ENCODE data around the gene CALM3.
A peak's percentile ranks its signal among the peaks of the same experiment; 100 is the strongest.

CALM3 gene

GRCh38 chr19:46634045-46634655 lies 33.0 kb downstream of the CALM3 start:
- no peaks in the 10 kb centered on the region for H3K27me3 Mint-ChIP-seq
- H3K27ac Mint-ChIP-seq: peak overlapping the region; percentile 19
- no peaks in the 10 kb centered on the region for H3K9me3 Mint-ChIP-seq (ENCODE audit: low read depth)
- H3K36me3 Mint-ChIP-seq: no peaks in the 10 kb centered on the region
- peak overlapping the region; percentile 86 for H3K4me3 Mint-ChIP-seq
- H3K4me1 Mint-ChIP-seq (ENCODE audit: low read depth): peaks cover 18% of the 10 kb centered on the region

DNA sequence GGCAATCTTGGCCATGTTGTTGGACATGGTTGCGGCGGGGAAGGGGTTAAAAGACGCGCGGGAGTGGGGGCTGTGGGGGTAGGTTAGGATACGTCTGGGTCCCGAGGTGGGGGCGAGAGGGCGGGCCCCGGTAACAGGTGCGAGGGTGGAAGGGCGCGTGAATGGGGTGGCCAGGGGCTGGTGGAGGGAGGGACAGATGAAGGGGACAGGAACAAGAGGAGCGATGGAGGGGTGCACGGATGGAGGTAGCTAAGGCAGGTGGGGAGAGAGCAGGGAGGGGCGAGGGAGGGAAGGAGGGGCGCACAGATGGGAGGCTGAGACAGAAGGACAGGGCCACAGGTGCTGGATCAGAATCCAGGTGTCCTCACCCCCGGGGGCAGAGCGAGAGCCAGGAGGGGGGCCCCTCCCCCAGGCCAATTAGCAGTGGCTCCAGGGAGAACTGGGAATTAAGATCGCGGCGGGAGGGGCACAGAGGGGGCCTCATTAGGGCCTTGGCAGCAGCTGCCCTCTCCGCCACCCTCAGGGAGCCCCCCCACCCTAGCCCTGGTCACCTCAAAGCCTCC lies 33.6 kb downstream of the CALM3 start:
- H3K9me3 Mint-ChIP-seq (ENCODE audit: low read depth): no peaks in the 10 kb centered on the region
- H3K4me1 Mint-ChIP-seq (ENCODE audit: low read depth): peaks cover 19% of the 10 kb centered on the region
- no peaks in the 10 kb centered on the region for H3K27me3 Mint-ChIP-seq
- H3K4me3 Mint-ChIP-seq: peak overlapping the region; percentile 40
- no peak overlapping the region for H3K27ac Mint-ChIP-seq
- H3K36me3 Mint-ChIP-seq: no peaks in the 10 kb centered on the region

GRCh38 chr19:46635920-46636761 lies 35.0 kb downstream of the CALM3 start, which contains the start of gene GNG8:
Gene GNG8 (minus strand): TSS chr19:46636202. CDS start chr19:46634682, 1,520 bp downstream.
- H3K9me3 Mint-ChIP-seq (ENCODE audit: low read depth): no peaks in the 10 kb centered on the region
- no peak within 1 kb of the TSS for H3K27ac Mint-ChIP-seq
- H3K4me1 Mint-ChIP-seq (ENCODE audit: low read depth): peaks cover 22% of the 10 kb centered on the region
- H3K36me3 Mint-ChIP-seq: no peaks in the 10 kb centered on the region
- H3K4me3 Mint-ChIP-seq: peak within 1 kb of the TSS; percentile 74
- no peaks in the 10 kb centered on the region for H3K27me3 Mint-ChIP-seq

DNA sequence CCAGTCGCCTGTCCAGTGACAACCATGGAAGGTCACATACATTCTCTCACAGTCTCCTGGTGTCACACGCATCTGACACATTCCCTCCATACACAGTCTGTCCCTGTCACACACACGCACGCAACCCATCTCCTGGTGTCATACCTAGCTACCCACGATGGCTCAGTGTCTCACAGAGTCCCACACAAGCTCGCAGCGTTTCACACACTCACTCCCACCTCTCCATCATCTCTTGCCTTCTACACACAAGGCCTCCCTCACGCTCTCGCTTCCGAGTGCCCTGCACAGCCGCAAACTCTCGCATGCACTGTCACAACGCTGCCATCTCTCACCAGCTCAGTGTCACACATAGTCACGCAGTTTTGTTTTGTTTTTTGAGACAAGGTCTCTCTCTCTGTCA lies 36.1 kb downstream of the CALM3 start:
- Mint-ChIP-seq H3K4me1 (ENCODE audit: low read depth) (peaks cover 22% of the 10 kb centered on the region), H3K27ac (no peak overlapping the region), H3K9me3 (ENCODE audit: low read depth) (no peaks in the 10 kb centered on the region), H3K36me3 (no peaks in the 10 kb centered on the region), H3K4me3 (no peak overlapping the region), H3K27me3 (no peaks in the 10 kb centered on the region)

- H3K36me3 Mint-ChIP-seq: no peaks in the 10 kb centered on the region
- no peaks in the 10 kb centered on the region for H3K9me3 Mint-ChIP-seq (ENCODE audit: low read depth)
- H3K4me3 Mint-ChIP-seq: no peak overlapping the region
- H3K27ac Mint-ChIP-seq: no peak overlapping the region
- H3K4me1 Mint-ChIP-seq (ENCODE audit: low read depth): peaks cover 10% of the 10 kb centered on the region
- no peaks in the 10 kb centered on the region for H3K27me3 Mint-ChIP-seq
Measured at GRCh38 chr19:46639358-46640182, 38.4 kb downstream of the CALM3 start.

- H3K27me3 Mint-ChIP-seq: peaks cover under 1% of the 10 kb centered on the region
- H3K27ac Mint-ChIP-seq: no peak overlapping the region
- peaks cover 6% of the 10 kb centered on the region for H3K4me1 Mint-ChIP-seq (ENCODE audit: low read depth)
- H3K9me3 Mint-ChIP-seq (ENCODE audit: low read depth): no peaks in the 10 kb centered on the region
- H3K36me3 Mint-ChIP-seq: peaks cover under 1% of the 10 kb centered on the region
- peak overlapping the region; percentile 59 for H3K4me3 Mint-ChIP-seq
Measured at GRCh38 chr19:46640656-46641055, 39.5 kb downstream of the CALM3 start.

GRCh38 chr19:46644720-46645119 lies 43.6 kb downstream of the CALM3 start:
- Mint-ChIP-seq H3K4me1 (ENCODE audit: low read depth) (peaks cover 9% of the 10 kb centered on the region), H3K9me3 (ENCODE audit: low read depth) (no peaks in the 10 kb centered on the region), H3K36me3 (peaks cover 2% of the 10 kb centered on the region), H3K27ac (no peak overlapping the region), H3K4me3 (no peak overlapping the region), H3K27me3 (peaks cover 10% of the 10 kb centered on the region)

GRCh38 chr19:46646402-46646801 lies 45.3 kb downstream of the CALM3 start:
- no peak overlapping the region for H3K4me3 Mint-ChIP-seq

DNA sequence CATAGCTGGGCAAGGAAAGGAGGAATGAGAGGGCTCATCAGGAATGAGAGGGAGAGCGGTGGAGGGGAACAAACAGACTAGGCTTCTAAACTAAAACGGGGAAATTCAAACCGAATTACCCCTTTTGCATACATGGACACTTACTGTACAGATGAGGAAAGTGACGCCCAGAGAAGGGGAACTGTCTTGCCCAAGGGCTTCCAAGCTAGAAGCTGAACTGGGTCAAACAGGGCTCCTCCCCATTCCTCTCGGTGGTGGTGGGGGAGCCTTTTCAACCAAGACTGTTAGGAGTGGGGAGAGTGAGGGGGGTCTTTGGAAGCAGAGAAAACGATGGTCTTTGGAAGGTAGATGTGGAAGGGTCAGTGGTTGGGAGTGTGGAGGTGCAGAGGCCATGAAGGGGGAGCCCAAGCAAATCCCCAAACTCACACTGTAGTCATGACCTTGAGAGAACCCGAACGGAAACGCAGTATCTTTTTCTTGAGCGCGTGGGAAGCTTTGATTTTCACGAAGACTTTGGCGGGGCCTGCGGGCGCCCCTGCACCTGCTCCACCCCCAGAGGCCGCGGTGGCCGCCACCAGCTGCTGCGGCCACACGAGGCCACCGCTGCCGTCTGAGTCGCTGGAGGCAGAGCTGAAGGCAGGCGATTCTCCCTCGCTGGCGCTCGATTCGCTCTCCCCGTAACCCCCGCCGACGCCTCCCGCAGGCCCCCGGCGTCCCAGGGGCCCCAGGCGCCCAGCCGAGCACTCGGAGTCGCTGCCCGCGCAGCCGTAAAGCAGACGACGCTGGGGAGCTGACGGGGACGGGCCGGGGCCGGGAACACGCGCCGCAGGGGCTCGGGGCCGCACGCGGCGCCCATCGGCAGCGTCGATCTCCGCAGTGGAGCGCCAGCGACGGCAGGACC lies 47.2 kb downstream of the CALM3 start:
- H3K4me1 Mint-ChIP-seq (ENCODE audit: low read depth): peaks cover 9% of the 10 kb centered on the region
- peaks cover 2% of the 10 kb centered on the region for H3K36me3 Mint-ChIP-seq
- no peaks in the 10 kb centered on the region for H3K9me3 Mint-ChIP-seq (ENCODE audit: low read depth)
- H3K27ac Mint-ChIP-seq: no peak overlapping the region
- H3K4me3 Mint-ChIP-seq: peak overlapping the region; percentile 53
- H3K27me3 Mint-ChIP-seq: peaks cover 23% of the 10 kb centered on the region

More at GRCh38 chr19:46646402-46646801, 45.3 kb downstream of the CALM3 start:
- no peak overlapping the region for H3K27ac Mint-ChIP-seq
- H3K36me3 Mint-ChIP-seq: peaks cover 2% of the 10 kb centered on the region
- H3K4me1 Mint-ChIP-seq (ENCODE audit: low read depth): peaks cover 9% of the 10 kb centered on the region
- H3K27me3 Mint-ChIP-seq: peaks cover 19% of the 10 kb centered on the region
- no peaks in the 10 kb centered on the region for H3K9me3 Mint-ChIP-seq (ENCODE audit: low read depth)

- Mint-ChIP-seq H3K27ac (no peak overlapping the region), H3K36me3 (peaks cover 2% of the 10 kb centered on the region), H3K4me3 (peak overlapping the region; percentile 38), H3K4me1 (ENCODE audit: low read depth) (peaks cover 9% of the 10 kb centered on the region), H3K27me3 (peaks cover 23% of the 10 kb centered on the region), H3K9me3 (ENCODE audit: low read depth) (no peaks in the 10 kb centered on the region)
Measured at GRCh38 chr19:46648961-46649960, 48.1 kb downstream of the CALM3 start.

GRCh38 chr19:46650445-46650844 lies 49.3 kb downstream of the CALM3 start:
- peaks cover 4% of the 10 kb centered on the region for H3K36me3 Mint-ChIP-seq
- H3K4me3 Mint-ChIP-seq: peak overlapping the region; percentile 17
- peaks cover 9% of the 10 kb centered on the region for H3K4me1 Mint-ChIP-seq (ENCODE audit: low read depth)
- peaks cover 26% of the 10 kb centered on the region for H3K27me3 Mint-ChIP-seq
- no peak overlapping the region for H3K27ac Mint-ChIP-seq
- H3K9me3 Mint-ChIP-seq (ENCODE audit: low read depth): no peaks in the 10 kb centered on the region

DNA sequence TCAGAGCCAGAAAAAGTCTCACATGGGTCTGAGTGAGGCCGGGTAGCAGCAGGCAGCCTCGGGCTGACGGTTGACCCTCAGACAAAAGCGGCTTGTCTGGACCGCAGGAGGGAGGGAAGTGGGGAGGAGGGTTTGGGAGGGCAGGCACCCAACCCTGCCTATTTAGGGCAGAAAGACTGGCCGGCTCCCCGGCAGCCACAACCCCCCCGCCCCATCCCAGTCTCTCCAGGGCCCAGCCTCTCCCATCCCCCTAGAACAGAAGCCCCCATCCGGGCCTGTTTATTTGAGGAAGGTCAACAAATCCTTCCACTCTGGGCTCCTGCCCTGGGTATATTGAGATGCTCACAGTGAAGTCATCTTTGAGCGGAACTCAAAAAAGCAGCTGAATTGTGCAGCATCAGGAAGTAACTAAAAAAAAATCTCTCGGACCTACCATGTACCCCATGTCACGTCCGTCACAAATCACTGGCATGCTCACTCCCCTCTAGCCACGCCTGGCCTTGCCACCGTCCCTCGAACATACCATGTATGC lies 53.6 kb downstream of the CALM3 start:
- peaks cover 6% of the 10 kb centered on the region for H3K36me3 Mint-ChIP-seq
- no peaks in the 10 kb centered on the region for H3K9me3 Mint-ChIP-seq (ENCODE audit: low read depth)
- H3K4me1 Mint-ChIP-seq (ENCODE audit: low read depth): peaks cover 5% of the 10 kb centered on the region
- no peak overlapping the region for H3K4me3 Mint-ChIP-seq
- peaks cover 25% of the 10 kb centered on the region for H3K27me3 Mint-ChIP-seq
- no peak overlapping the region for H3K27ac Mint-ChIP-seq

DNA sequence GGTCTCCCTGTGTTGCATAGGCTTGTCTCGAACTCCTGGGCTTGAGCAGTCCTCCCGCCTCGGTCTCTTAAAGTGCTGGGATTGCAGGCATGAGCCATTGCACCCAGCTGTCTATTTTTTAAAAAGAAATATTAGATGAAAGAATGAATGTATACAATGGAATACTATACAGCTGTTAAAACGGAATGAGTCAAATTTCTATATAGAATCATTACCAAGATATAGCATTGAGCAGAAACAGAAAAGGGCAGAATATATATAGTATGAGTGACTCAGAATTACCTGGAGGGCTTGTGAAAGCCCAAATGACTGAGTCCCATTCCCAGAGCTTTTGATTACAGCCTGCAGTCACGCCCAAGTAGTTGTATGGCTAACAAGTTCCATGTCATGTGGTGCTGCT lies 55.4 kb downstream of the CALM3 start:
- Mint-ChIP-seq H3K4me3 (no peak overlapping the region), H3K4me1 (ENCODE audit: low read depth) (peaks cover 13% of the 10 kb centered on the region), H3K27me3 (peaks cover 19% of the 10 kb centered on the region), H3K9me3 (ENCODE audit: low read depth) (no peaks in the 10 kb centered on the region), H3K36me3 (peaks cover 6% of the 10 kb centered on the region), H3K27ac (no peak overlapping the region)
